MM.1S (cell line): ENCODE data around the gene MTM1.

Experiments
- DNase-seq: peaks from one replicate; pipeline ENCODE4 v3.0.0-alpha.2; 2015
- H2AFZ ChIP-seq: fragments of 300-600 bp; sonication (generic); 2 replicates; pipeline ENCODE4 v1.6.0; 2016; ENCODE audit warnings: antibody characterized with exemption, low read length
- H3F3A ChIP-seq: fragments of 300-600 bp; sonication (generic); 2 replicates; pipeline ENCODE4 v1.6.1; 2016; ENCODE audit warnings: mild to moderate bottlenecking, antibody characterized with exemption, low read length, moderate library complexity, mixed read lengths; ENCODE audit not compliant: insufficient read depth
- H3K27ac ChIP-seq: fragments of 300-600 bp; sonication (generic); 2 replicates; pipeline ENCODE4 v1.5.1; 2016; ENCODE audit warnings: mild to moderate bottlenecking, low read length
- H3K27me3 ChIP-seq: fragments of 300-600 bp; sonication (generic); replicated peaks from 2 replicates; pipeline ENCODE4 v1.6.0; 2016; ENCODE audit warnings: low read length; ENCODE audit not compliant: insufficient read depth
- H3K36me3 ChIP-seq: fragments of 300-600 bp; sonication (generic); replicated peaks from 2 replicates; pipeline ENCODE4 v1.6.1; 2016; ENCODE audit warnings: mild to moderate bottlenecking, low read length, mixed read lengths; ENCODE audit not compliant: insufficient read depth
- H3K4me1 ChIP-seq: fragments of 300-600 bp; sonication (generic); 2 replicates; pipeline ENCODE4 v1.6.1; 2016; ENCODE audit warnings: low read length, mixed read lengths
- H3K4me2 ChIP-seq: fragments of 300-600 bp; sonication (generic); 2 replicates; pipeline ENCODE4 v1.6.0; 2016; ENCODE audit warnings: low read depth, low read length
- H3K4me3 ChIP-seq: fragments of 300-600 bp; sonication (generic); 2 replicates; pipeline ENCODE4 v1.5.1; 2016; ENCODE audit warnings: low read length, mixed read lengths
- H3K79me2 ChIP-seq: fragments of 300-600 bp; sonication (generic); 2 replicates; pipeline ENCODE4 v1.6.1; 2016; ENCODE audit warnings: mixed run types, low read length, mixed read lengths
- H3K9ac ChIP-seq: fragments of 300-600 bp; sonication (generic); 2 replicates; pipeline ENCODE4 v1.6.1; 2016; ENCODE audit warnings: low read length, mixed read lengths
- H3K9me2 ChIP-seq: fragments of 300-600 bp; sonication (generic); replicated peaks from 2 replicates; pipeline ENCODE4 v1.6.1; 2016; ENCODE audit warnings: mild to moderate bottlenecking, low read length, mixed read lengths; ENCODE audit not compliant: insufficient read depth
- H3K9me3 ChIP-seq: fragments of 300-600 bp; sonication (generic); replicated peaks from 2 replicates; pipeline ENCODE4 v1.6.1; 2016; ENCODE audit warnings: mild to moderate bottlenecking, low read length, mixed read lengths; ENCODE audit not compliant: insufficient read depth
- H4K20me1 ChIP-seq: fragments of 300-600 bp; sonication (generic); 2 replicates; pipeline ENCODE4 v1.6.1; 2016; ENCODE audit warnings: mild to moderate bottlenecking, low read length, moderate library complexity, mixed read lengths; ENCODE audit not compliant: insufficient read depth
- CTCF ChIP-seq: fragments of 300-600 bp; sonication (generic); IDR thresholded peaks from 2 replicates; pipeline ENCODE4 v1.5.1; 2016; ENCODE audit warnings: antibody characterized with exemption, low read length, mixed read lengths
- EZH2 ChIP-seq: fragments of 300-600 bp; sonication (generic); optimal IDR thresholded peaks from 2 replicates; pipeline ENCODE3; 2017; ENCODE audit warnings: low read depth, mild to moderate bottlenecking, antibody characterized with exemption, low read length, mixed read lengths
- EZH2phosphoT487 ChIP-seq: fragments of 300-600 bp; sonication (generic); IDR thresholded peaks from 2 replicates; pipeline ENCODE4 v1.6.1; 2018; ENCODE audit warnings: antibody characterized with exemption, low read length

The MTM1 gene

GRCh38 chrX:150582338-150582948, 14.0 kb downstream of the MTM1 start:
- no peaks in the 10 kb centered on the region for H3K9me2 ChIP-seq
- peaks cover 9% of the 10 kb centered on the region for H3K4me1 ChIP-seq
- no peak overlapping the region for H2AFZ ChIP-seq
- no peak for TF ChIP-seq EZH2
- no peak for TF ChIP-seq CTCF
- TF ChIP-seq EZH2phosphoT487, result no peak
- no peaks in the 10 kb centered on the region for H3K36me3 ChIP-seq
- no peaks in the 10 kb centered on the region; the same call in 1 of the 2 replicates for H3F3A ChIP-seq
- H3K9ac ChIP-seq, result no peak overlapping the region
- no peak overlapping the region for H3K4me3 ChIP-seq
- DNase-seq, result no peak
- no peaks in the 10 kb centered on the region for H3K9me3 ChIP-seq
- no peak overlapping the region for H3K27ac ChIP-seq
- H3K79me2 ChIP-seq, result peaks cover 28% of the 10 kb centered on the region
- H4K20me1 ChIP-seq, result no peaks in the 10 kb centered on the region; the same call in 1 of the 2 replicates
- no peaks in the 10 kb centered on the region for H3K27me3 ChIP-seq
- no peak overlapping the region for H3K4me2 ChIP-seq

GRCh38 chrX:150587585-150588503, 19.4 kb downstream of the MTM1 start:
- no peak overlapping the region for H2AFZ ChIP-seq
- no peaks in the 10 kb centered on the region for H3F3A ChIP-seq
- H3K27ac ChIP-seq, result no peak overlapping the region
- no peak for DNase-seq
- H3K9ac ChIP-seq, result no peak overlapping the region
- H4K20me1 ChIP-seq, result no peaks in the 10 kb centered on the region; the same call in 1 of the 2 replicates
- no peaks in the 10 kb centered on the region for H3K9me2 ChIP-seq
- no peak overlapping the region for H3K4me2 ChIP-seq
- no peak overlapping the region for H3K4me3 ChIP-seq
- no peaks in the 10 kb centered on the region for H3K4me1 ChIP-seq
- no peaks in the 10 kb centered on the region; the same call in 1 of the 2 replicates for H3K79me2 ChIP-seq
- no peaks in the 10 kb centered on the region for H3K27me3 ChIP-seq
- H3K9me3 ChIP-seq, result no peaks in the 10 kb centered on the region
- H3K36me3 ChIP-seq, result no peaks in the 10 kb centered on the region
- no peak for TF ChIP-seq EZH2phosphoT487
- peak; percentile 53 for TF ChIP-seq CTCF

- Histone ChIP-seq H2AFZ (no peak overlapping the region), H3K4me2 (no peak overlapping the region), H3K4me3 (no peak overlapping the region), H4K20me1 (no peaks in the 10 kb centered on the region), H3K4me1 (no peaks in the 10 kb centered on the region), H3K9ac (no peak overlapping the region), H3K9me3 (no peaks in the 10 kb centered on the region), H3K27me3 (no peaks in the 10 kb centered on the region), H3F3A (no peaks in the 10 kb centered on the region), H3K27ac (no peak overlapping the region), H3K36me3 (no peaks in the 10 kb centered on the region), H3K9me2 (no peaks in the 10 kb centered on the region), H3K79me2 (no peaks in the 10 kb centered on the region)
- DNase-seq, result no peak
- TF ChIP-seq CTCF (no peak), EZH2 (no peak), EZH2phosphoT487 (no peak)
Observed at GRCh38 chrX:150594584-150594983, 26.2 kb downstream of the MTM1 start.
